HG03432 (cell line): ENCODE results near the gene LILRA2.
"Not testable (repeated sequence)": the region's sequence is repeated elsewhere in the genome, so short reads cannot be mapped to it uniquely, and the experiment has no call there.

Experiments
- ATAC-seq: cut with Tn5 transposase; IDR thresholded peaks from one replicate; pipeline ENCODE4 v1.9.1; 2021; ENCODE audit warnings: mild to moderate bottlenecking, moderate library complexity; ENCODE audit not compliant: unreplicated experiment

LILRA2 gene

DNA sequence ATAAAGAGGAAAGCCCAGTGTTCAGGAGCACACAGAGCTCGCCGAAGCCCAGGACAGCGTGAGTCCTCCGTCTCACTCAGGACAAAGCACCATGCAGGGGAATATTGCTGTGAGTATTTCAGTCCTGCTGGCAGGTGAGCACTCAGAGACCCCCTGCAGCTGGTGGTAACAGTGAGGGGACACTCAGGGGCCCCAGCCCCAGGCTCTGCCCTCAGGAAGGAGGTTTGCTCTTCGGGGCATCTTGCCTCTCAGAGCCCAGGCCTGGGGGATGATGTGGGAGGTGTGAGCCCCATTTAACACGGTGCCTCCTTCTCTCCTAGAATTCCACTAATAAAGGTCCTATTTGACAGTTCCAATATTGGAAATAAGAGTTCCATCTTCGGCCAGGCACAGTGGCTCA, 34.6 kb downstream of the LILRA2 start:
- no peak for ATAC-seq

DNA sequence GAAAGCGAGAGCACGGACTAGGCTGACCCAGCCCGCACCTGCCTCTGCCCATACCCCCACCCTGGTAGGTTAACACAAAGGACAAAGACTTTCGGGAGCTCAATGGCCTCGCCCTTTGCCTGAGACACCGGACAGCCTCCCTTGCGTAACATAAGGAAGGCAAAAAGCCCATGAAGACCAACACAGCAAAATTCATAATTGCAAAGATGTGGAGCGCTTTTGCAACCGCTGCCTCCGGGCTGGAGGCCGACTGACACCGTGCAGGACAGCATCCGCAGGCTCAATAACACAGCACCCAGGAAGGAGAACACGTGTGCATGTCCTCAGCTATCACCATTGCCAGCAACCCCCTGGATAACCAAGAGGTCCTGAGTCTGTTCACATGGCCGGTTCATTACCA, 35.2 kb downstream of the LILRA2 start:
- ATAC-seq, result no peak

DNA sequence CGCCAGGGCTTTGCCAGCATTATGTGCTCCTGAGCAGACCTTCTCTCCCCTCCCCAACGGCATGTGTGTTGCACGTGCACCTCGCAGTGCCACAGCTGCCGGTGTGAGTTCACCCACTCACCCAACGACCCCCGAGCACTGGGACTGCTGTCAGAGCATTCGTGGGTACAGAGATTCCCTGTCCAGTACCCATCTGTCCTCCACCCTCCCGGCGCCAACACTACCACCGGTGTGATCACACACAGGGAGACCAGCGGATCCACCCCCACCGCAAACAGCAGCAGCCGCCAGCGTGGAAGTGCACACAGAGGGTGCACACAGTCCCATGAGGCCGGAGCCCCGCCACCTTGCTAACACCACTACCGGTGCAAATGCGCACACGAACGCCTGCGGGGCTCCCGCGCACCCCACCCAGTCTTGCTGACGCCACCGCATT, 35.8 kb downstream of the LILRA2 start:
- ATAC-seq, result no peak

DNA sequence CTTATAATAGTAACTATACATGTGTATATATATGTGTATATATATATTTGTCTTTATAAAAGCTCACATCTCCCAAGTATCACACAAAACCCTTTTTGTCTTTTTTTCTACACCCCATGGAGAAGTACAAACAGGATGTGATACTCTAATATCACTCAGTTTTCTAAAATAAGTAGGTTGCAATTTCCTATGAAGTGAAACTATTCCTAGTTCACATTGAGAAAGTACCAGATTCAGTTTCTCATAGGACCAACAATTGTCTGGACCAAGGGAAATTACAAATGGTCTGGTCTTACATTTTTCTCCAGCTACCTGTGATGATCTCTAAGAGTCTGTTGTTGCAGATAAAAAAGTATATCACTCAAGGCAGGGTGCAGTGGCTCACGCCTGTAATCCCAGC, 38.8 kb downstream of the LILRA2 start:
- ATAC-seq, result no peak

DNA sequence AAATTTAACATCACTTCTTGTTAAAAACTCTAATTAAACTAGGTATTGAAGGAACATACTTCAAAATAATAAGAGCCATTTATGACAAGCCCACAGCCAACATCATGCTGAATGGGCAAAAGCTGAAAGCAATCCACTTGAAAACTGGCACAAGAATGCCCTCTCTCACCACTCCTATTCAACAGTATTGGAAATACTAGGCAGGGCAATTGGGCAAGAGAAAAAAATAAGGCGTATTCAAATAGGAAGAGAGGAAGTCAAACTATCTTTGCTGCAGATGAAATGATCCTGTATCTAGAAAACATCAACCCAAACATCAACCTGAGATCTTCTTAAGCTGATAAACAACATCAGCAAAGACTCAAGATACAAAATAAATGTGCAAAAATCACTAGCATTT, 41.1 kb downstream of the LILRA2 start:
- ATAC-seq, result no peak

DNA sequence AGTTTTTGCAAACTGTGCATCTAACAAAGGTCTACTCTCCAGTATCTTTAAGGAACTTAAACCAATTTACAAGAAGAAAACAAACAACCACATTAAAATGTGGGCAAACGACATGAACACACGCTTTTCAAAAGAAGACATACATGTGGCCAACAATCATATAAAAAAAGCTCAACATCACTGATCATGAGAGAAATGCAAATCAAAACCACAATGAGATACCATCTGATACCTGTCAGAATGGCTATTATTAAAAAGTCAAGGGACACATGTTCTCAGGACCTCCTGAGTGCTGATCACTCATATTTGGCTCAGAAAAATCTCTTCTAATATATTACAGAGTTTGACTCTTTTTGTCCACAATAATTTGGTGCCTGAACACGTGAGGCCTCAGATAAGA, 42.5 kb downstream of the LILRA2 start:
- ATAC-seq, result peak; percentile 38

DNA sequence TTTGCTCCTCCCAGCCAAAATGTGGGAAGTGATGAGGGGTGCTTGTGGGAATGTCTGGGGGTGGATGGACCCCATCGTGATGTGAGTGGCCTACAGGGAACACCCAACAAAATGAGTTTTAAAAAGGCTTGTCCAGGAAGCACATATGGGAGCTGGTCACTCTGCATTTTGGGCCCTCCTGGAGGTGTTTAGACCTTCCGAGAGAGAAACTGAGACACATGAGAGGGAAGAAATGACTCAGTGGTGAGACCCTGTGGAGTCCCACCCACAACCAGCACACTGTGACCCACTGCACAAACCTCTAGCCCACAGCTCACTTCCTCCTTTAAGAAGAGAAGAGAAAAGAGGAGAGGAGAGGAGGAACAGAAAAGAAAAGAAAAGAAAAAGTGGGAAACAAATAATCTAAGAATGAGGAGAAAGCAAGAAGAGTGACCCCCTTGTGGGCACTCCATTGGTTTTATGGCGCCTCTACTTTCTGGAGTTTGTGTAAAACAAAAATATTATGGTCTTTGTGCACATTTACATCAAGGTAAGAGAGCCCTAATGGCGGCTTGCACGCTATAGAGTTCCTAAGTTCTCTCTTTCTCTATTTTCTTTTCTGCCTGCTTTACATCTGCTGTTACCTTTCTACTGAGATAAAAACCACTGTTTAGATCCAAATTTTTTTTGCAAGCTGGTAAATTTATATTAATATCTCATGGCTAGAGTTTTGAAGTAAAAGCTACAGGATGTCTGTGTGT, 43.4 kb downstream of the LILRA2 start:
- peak; percentile 80 for ATAC-seq

DNA sequence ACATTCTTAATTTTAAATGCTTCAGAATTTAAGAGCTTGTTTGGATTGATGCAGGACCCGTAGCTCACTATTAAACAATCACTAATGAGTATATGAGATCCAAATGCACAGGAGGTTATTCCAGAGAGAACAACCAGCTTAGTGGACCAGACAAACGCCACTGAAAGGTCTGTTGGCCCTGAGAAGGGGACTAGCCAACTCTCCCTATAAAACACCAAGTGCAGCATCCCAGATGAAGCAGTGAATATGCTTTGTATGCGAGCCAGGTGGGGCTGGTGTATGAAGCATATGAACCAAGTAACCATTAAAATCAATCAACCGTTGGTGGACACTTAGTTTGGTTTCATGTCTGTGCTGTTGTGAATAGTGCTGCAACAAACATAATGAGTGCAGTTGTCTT, 46.9 kb downstream of the LILRA2 start:
- ATAC-seq, result no peak

DNA sequence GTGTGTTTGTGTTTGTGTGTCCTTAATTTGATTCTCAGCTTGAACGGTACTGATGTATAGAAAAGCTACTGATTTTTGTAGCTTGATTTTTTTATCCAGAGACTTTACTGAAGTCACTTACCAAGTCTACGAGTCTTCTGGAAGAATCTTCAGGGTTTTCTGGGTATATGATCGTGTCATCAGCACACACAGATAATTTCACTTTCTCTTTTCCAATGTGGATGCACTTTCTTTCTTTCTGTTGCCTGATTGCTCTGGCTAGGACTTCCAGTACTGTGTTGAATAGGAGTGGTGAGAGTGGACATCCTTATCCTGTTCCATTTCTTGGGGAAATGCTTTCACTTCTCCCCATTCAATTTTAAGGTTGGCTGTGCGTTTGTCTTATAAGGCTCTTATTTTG, 48.8 kb downstream of the LILRA2 start:
- no peak for ATAC-seq

DNA sequence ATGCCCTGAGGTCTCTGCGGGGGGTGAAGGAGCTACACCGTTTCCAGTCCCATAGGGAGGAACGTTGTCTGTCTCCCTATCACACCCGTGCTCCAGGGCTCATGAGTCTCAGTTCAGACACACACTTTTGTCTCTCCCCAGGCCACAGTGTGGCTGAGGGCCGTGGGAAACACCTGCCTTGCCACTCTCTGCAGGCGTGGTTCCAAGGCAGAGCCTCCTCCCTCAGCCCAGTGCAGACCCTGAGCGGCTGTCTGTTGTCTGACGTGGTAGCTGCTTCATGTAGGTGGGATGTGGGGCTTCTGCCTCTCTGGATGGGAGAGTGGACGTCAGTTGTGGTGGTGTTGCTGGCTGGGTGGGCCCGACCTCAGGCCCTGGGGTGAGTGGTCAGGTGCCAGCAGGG, 50.6 kb downstream of the LILRA2 start:
- ATAC-seq, result peak; percentile 22

DNA sequence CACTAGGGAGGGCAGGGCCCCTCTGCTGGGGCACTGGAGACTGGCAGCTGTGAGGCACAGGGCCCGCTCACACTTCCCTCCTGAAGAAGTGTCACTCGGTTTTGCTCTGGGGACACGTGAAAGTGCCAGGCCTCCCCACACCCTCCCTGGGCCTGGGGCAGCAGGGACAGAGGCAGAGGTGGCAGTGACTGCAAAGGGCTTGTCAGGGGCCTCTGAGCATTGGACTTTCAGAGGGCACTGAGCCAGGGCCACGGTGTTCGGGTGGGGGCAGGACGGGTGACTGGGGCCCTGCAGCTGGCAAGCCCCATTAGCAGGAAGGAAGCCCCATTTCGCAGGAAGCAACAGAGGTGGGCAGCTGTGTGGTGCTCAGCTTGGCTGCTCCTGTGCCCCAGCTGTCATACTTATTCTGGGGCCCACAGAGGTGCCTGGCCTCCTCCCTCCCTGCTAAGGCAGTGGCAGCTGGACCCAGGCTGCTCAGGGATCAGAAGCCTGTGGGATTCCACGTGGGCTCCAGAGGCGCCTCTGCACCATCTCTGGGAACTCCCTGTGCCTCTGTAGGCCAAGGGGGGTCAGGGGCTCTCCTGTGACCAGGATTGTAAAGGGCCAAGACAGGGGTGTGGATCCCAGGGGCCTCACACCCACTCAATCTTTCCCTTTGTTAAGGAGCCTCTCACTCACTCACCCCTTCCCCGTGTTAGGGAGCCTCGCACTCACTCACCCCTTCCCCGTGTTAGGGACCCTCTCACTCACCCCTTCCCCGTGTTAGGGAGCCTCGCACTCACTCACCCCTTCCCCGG, 51.5 kb downstream of the LILRA2 start:
- peak; percentile 46 for ATAC-seq

DNA sequence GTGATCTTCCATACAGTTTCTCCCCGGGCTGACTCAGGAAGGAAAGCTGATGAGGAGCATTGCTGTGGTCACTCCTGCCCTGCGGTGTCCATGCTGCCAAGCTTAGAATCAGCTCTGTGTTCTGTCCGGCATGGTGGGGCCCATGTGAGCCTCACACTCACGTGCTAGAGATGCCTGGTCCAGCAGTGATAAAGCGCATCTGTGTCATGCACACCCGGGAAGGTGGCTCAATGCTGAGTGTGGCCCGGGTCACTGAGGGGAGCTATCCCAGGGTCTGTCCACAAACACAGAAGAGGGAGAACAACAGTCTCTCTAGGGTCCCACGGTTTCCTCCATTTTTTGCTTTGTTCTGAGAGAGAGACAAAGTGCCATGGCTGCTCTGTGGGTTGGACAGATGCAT, 53.2 kb downstream of the LILRA2 start:
- no peak for ATAC-seq

DNA sequence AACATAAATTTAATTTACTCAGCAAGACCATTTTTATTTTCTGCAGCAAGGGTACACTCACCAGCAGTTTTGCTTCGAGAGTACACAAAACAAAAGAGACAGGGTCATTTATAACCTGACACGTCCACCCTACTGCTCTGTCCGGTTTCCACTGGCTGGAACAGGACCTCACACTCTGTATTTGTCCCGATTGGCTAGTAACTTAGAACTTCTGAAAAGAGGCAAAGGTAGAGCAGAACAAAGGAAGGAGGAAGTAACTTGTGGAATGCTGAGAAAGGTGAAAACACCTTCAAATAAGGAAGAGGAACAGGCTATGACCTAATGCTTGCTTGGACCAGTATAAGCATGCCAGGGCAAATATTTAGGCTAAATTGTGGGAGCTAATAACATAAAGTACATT, 54.3 kb downstream of the LILRA2 start:
- not testable (repeated sequence) for ATAC-seq

DNA sequence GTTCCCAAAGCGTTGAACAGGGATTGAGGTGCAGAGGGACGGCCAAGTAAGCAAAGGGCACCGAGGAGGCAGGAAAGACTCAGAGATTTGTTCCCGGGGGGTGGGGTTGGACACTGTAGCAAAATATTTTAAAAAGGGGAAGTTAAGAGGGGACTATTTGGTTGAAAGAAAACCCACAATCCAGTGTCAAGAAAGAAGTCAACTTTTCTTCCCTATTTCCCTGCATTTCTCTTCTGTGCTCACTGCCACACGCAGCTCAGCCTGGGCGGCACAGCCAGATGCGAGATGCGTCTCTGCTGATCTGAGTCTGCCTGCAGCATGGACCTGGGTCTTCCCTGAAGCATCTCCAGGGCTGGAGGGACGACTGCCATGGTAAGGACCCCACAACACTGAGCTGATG, 56.7 kb downstream of the LILRA2 start, which contains the start of gene LILRB1:
LILRB1 (plus strand) TSS at position 223 of the 400 bp plus-strand sequence. CDS start 590 bp downstream, outside the sequence.
- not testable (repeated sequence) for ATAC-seq

DNA sequence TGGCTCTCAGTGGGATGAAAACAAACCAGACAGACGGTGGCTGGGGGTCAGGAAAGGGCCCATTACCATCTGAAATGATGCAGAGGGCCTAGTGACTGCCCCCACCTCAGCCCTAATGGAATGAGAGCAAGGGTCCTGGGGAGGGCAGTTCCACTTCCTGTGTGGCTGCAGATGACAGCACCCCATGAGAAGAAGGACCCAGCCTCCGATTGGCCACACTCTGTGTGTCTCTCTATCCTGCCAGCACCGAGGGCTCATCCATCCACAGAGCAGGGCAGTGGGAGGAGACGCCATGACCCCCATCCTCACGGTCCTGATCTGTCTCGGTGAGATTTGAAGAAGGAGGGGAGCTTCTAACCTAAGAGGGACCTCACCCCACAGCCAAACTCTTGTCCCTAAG, 57.2 kb downstream of the LILRA2 start:
- no peak for ATAC-seq

DNA sequence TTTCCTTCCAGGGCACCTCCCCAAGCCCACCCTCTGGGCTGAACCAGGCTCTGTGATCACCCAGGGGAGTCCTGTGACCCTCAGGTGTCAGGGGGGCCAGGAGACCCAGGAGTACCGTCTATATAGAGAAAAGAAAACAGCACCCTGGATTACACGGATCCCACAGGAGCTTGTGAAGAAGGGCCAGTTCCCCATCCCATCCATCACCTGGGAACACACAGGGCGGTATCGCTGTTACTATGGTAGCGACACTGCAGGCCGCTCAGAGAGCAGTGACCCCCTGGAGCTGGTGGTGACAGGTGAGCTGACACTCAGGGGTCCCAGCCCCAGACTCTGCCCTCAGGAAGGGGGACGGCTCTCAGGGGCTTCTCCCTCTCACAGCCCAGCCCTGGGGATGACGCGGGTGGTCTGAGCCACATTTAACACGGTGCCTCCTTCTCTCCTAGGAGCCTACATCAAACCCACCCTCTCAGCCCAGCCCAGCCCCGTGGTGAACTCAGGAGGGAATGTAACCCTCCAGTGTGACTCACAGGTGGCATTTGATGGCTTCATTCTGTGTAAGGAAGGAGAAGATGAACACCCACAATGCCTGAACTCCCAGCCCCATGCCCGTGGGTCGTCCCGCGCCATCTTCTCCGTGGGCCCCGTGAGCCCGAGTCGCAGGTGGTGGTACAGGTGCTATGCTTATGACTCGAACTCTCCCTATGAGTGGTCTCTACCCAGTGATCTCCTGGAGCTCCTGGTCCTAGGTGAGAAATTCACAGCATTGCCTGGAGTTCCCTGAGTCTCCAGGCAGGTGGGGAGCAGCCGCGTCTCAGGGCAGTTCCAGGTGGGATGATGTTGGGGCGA, 58.1 kb downstream of the LILRA2 start:
- ATAC-seq, result not testable (repeated sequence)

DNA sequence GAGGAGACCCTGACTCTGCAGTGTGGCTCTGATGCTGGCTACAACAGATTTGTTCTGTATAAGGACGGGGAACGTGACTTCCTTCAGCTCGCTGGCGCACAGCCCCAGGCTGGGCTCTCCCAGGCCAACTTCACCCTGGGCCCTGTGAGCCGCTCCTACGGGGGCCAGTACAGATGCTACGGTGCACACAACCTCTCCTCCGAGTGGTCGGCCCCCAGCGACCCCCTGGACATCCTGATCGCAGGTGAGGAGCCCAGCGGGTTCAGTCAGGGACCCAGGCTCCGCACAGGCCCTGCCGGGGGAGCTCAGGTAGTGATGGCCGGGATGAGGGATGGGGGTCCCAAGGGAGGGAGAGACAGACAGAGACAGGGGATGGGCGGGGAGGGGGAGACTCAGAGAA, 58.9 kb downstream of the LILRA2 start:
- ATAC-seq, result not testable (repeated sequence)

DNA sequence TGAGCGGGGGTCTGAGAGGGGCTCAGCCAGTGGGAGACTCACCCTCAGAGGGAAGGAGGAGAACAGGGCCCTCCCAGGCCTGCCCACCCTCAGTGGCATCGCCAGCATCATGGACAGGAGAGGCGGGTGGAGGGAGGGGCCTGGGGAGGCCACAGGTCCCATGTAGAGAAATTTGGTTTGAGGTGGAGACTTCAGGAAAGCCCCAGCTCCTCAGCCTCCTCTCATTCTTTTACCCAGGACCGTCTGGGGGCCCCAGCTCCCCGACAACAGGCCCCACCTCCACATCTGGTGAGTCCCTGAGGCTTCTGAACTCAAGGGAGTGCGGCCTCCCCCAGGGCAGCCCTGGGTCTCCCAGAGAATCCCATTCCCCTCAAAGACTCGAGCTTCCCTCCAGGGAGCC, 59.8 kb downstream of the LILRA2 start:
- no peak for ATAC-seq

DNA sequence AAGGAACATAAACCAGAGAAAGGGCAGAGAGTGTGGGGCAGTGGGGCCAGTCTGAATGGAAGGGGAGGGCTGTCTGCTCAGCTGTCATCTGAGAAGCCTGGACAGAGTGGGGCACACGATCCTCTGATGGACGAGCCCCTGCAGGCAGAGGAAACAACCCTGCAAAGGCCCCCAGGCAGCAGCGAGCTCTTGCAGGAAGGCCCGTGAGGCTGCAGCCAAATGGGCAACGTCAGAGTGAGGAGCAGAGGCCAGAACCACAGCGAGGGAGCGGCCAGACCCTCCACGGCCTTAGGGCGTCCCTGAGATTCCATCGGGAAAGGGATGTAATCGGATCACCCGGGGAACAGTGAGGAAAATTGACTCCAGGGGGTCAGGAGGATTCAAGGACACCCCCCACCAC, 62.5 kb downstream of the LILRA2 start:
- not testable (repeated sequence) for ATAC-seq

DNA sequence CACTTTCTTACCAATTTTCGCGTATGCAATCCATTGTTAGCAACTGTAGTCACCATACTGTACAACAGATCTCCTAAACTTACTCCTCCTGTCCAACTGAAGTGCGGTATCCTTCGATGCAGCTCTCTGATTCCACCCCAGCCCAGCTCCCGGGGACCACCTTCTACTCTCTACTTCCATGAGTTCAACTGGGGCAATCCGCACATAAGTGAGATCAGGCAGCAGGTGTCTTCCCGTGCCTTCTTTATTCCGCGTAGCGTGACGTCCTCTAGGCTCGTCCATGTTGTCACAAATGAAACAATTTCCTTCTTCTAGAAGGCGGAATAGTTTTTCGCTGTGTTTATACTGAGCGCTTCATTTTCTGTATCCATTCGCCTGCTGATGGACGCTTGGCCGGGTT, 65.1 kb downstream of the LILRA2 start:
- ATAC-seq, result no peak
